Amniotic stem cell (primary cell): ENCODE data around the gene MORN5.

Source experiments
- DNase-seq: peaks from one replicate; lab custom pipeline; 2025; lab: John Stamatoyannopoulos, UW

Gene MORN5

DNA sequence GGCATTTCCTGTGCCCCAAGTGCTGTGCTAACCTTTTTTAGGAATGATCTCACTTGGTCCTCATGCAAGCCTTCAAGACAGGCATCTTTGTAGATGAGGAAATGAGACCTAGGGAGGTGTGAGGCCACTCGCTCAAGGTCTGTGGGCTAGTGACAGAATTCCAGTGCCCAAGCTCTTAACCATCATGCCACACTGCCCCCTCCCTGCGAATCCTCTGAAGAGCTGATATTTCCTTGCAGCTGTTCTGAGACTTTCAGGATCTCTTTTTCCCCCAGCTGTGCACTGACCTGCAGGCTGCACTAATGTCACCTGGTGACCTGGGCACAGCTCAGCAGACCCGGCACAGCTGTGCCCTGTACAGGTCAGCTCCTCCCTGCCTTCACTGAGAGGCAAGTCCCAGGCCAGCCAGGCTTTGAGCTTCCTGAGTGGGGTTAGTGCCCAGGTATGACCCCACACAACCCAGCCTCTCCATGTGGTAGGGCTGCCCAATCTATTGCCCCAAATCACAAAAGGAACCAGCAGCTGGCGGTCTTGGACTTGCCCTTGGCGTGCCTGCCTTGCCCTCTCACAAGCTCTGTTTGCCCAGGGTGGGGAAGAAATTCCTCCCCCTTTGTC lies 32.7 kb downstream of the MORN5 start:
- no peak for DNase-seq

DNA sequence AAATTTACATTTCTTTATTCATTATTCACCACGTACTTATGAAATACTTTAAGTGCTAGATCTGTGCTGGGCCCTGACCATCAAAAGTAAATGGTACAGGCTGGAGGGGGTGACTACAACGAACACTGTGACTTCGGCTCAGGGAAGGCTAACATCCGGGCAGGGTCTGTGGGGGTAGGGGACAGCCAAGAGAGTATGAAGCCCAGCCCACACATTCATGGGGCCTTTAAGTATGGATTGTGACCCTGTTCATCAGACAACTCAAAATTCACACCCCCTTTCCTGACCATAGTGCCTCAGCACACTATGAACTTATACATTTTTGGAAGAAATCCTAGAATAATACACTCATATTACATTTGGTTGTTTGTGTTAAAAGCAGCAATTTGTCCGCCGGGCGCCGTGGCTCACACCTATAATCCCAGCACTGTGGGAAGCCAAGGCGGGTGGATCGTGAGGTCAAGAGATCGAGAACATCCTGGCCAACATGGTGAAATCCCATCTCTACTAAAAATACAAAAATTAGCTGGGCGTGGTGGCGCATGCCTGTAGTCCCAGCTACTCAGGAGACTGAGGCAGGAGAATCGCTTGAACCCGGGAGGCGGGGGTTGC lies 33.3 kb downstream of the MORN5 start:
- no peak for DNase-seq

DNA sequence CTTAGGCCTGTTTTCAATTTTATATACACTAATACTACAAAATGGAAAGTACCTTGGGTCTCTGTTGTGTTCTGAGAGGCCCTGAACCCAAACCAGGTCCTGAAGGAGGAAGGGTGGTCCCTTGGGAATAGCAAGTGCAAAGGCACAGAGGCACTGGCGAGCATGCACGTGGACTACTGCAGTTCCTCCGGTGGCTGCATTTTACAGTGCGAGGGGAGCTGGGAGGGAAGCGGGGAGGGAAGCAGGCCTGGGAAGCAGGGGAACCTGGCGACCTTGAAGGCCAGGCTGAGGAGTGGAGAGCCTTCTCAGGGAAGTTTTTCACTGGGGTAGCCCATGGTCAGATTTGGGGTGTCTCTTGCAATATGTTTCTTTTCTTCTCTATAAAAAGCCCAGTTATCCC lies 33.9 kb downstream of the MORN5 start:
- no peak for DNase-seq

DNA sequence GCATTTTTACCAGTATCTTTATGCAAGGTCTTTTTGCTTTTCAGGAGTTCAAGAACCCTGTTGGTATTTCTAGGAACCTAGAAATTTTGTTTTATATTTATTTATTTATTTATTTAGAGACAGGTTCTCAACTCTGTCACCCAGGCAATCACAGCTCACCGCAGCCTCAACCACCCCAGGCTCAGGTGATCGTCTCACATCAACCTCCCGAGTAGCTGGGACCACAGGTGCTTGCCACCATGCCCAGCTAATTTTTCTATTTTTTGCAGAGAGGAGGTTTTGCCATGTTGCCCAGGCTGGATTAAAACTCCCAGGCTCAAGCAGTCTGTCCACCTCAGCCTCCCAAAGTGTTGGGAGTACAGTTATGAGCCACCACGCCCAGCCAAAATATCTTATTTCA lies 36.2 kb downstream of the MORN5 start:
- no peak for DNase-seq

DNA sequence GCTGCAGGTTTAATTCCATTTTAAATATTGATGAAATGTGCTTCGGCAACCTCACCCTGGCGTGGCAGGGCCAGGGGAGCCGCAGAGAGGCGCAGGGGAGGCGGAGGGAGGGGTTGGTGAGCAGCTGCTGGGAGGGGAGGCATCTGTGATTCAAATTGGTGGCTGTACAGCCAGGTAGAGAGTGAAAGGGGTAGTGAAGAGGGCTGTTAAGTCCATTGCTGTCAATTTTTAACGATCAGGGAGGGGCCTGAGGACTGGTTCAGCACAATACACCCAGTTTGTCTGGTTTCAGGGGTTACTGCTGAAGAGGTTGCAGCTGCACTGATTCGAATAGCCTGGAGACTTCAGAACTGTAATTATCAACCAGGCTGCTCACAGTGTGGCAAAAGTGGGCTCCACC lies 37.7 kb downstream of the MORN5 start:
- DNase-seq = no peak

DNA sequence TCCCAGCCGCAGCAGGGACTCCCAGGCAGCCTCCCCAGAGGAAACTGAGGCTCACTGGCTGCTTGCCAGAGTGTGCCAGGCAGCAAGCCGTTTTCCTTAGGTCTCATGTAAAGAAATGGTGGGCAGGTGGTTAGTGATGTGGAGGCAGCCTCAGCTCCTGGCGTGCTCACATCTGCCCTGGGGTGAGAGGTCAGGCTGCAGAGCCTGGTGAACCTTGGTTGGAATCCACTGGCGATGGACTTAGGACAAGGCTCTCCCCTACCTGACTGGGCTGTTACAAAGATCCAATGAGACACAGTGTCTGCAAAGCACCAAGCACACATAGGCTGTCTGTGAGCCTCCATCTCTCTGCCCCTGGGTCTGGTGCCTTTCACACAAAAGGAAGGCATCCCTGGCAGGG lies 38.2 kb downstream of the MORN5 start:
- no peak for DNase-seq

DNA sequence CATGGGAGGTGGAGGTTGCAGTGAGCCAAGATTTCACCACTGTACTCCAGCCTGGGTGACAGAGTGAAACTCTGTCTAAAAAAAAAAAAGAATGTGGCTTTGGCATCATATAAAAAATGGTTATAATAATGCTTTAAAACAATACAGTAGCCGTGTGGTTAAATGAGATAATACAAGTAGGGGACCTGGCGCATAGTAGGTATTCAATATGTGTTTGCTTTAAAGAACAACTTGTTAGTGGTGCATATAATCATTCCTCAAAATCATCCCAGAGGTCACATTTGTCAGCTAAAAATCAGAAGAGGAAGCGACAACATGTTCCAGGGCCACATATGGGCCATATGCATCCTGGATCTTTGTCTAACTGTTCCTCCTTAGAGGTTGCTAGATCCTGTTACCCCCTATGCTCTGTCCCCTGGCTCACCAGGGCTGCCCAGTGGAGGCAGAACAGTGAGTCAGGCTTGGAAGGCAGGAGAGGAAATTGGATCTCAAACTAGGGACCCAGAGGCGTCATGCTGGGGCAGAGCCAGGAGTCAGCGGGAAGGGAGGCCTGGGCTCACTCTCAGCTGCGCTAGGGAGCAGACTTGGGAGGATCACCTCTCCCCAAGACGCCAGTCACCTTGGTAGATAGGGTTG lies 41.4 kb downstream of the MORN5 start:
- DNase-seq = no peak

DNA sequence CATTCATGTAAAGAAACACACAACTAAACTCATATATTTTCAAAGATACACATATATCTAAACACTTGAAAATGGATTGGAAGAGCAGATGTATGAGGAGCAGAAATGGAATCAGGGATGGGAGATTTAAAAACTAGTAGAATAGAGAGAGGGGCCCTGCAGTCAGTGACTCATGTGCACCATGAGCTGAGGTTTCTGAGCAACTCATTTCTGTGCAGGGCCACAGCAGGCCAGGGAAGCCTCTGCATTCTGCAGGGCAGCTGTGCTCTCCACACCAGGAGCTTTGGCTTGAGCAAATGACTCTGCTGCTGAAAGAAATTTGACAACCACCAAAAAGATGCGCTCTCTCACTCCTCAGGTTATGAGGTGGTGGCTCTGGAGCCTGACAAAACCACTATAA lies 41.9 kb downstream of the MORN5 start:
- no peak for DNase-seq

DNA sequence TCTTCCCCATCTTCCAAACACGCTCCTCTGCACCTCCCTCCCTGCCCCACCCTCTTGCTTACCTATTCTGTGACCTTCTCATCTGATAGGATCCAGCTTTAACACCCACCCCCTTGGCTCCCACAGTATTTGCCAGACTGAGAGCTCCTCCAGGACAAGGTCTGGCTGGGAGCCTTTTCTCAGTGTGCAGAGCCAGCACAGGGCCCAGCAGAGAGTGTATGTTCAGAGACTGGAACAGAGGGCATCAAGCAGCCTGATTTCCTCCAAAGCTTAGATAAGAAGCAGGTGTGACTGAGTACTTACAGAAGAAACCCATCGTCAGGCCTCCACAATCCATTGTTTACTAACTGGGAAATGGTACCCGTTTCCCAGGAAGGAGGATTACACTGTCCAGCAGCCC lies 42.4 kb downstream of the MORN5 start:
- DNase-seq = no peak

DNA sequence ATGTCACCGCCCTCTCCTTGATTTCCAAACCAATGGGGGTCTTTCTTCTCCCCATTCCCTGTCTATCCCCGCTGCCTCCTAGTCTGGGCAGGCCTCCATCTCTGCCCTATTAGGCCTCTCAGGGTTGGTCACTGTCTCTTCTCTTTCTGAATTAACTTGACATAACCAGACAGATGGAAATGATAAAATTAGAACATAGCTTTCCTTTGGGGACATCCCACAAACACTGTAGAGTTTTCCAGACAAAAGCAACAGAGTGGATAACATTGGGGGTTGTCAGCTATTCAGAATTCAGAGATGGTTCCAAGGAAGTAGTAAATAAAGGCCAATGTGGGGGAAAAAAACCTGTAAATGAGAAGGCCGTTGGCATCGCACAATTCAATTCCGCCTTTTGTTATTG lies 44.3 kb downstream of the MORN5 start:
- DNase-seq = no peak

DNA sequence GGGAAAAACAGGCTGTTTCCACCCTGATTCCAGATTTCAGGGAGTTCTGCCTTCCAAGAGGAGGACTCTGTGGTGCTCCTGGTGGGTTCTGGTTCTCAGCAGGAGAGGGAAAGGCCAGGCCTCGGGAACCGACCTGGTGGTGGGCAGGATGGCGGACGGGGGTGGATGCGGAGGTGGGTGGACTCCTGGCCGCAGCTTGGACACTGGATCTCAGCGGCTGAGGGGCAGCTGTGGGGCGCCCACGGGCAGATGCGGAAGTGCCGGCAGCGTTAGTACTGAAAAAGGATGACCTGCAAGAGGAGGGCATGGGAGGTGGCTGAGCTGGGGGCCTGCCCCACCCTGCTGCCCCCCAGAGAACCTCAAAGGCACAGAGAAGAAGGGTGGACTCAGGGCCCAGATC lies 44.8 kb downstream of the MORN5 start:
- no peak for DNase-seq

DNA sequence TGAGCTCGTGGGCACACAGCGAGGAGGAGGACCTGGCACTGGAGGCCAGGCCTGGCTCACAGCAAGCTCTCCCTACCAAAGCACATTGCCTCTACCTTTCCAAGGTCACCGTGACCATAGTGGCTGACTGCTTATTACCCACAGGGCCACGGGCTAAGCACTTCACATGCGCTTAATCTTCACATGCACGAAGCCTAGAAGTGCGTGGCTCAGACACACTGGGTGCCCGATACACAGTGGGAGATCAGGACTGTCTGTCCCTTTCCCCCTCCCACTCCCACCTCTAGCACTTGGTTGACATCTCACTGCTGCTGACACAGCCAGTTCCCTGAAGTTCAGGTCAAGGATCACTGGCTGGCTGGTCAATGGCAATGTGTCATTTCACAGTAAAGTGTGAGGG lies 45.5 kb downstream of the MORN5 start:
- DNase-seq = no peak

DNA sequence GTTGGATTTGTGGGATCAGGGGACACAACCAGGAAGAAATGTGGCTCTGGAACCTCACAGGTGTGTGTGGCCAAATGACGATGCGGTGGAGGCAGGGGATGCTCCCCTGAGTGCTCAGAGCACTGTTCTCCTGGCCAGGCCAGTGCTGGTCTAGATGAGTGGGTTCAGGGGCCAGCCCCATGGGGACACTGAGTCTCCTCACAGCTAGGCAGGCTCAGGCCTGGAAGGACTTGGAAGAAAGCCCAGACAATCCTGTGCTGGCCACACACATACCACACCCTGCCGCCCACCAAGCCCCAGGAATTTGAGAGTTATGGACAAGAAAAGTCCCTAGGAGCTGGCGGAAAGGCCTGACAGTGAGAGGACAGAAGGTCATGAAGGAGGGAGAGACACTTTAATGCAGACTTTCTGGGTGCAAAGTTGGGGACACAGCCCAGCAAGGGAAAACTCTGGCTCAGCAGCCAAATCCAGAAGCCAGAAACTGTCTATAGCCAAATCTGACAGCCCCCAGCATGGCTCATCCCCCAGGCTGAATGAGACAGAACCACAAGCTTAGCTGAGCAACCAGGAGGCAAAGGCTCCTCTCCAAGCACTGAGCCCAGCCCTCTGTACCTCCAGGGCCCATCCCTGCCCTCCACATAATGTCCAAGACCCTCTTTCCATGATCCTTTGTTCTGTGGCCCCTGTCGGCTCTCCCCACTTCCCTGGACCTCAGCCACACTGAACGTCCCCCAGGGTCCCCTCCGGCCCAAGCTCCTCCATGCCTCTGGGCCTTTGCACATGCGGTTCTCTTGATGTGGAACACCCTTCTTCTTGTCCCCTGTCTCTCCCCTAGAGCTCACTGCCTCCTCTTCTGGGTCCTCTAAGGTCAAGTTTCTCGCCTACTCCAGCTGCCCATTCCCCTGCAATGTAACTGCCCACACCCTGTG lies 46.7 kb downstream of the MORN5 start:
- DNase-seq = peak; percentile 14

DNA sequence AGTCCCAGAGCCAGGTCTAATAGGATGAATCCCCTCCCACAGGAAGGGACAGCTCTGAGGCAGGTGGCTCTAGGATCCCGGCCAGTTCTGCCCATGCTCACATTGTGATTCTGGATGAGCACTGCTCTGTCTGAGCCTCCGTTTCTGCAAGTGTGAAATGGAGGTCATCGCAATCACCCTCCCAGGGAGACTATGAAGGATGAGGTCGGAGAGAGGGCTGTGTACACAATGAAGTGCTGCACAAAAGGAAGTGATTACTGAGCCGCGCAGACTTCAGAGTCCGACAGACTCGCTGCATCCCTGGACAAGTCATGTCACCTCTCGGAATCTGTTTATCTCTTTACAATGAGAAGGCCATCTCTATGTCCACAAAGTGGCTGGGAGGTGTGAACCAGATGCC lies 47.4 kb downstream of the MORN5 start:
- DNase-seq = no peak

DNA sequence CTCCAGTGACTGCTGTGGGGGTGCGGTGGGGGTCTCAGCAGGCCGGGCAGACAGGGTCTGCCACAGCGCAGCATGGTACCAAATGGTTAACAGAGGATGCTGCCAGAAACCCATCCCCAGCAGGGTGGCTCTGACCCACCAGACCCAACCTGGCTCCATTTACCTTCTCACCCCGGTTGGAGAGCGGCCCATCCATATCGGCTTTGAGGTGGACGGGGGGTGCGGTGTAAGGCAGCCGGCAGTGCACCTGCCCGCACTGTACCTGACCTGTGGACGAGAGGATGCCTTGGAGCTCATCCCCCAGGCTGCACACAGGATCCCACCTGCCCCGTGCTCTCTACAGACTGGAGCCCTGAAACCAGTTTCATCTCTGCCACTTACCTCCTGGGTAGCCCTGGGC lies 49.7 kb downstream of the MORN5 start:
- no peak for DNase-seq

DNA sequence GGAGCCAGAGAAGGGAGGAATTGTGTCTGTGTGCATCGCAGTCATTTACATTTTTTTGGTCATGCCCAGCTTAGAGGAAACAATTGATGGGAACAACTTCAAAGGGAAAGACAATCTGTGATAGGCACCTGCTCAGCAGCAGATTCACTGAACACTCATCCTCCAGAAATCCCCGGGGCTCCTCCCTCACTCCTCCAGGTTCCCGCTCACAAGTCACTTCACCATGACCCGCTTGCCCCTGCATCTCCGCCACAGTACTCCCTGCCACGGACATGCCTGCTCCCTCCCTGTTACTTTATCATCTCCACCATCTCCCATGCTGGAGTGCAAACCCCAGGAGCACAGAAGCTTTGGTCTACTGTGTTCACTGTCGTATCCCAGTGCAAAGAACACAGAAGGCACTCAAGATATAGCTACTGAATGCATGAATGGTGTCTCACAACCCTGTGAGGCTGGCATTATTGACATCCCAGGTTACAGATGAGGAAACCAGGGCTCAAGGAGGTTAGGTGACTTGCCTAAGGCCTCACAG lies 52.8 kb downstream of the MORN5 start:
- DNase-seq = no peak

DNA sequence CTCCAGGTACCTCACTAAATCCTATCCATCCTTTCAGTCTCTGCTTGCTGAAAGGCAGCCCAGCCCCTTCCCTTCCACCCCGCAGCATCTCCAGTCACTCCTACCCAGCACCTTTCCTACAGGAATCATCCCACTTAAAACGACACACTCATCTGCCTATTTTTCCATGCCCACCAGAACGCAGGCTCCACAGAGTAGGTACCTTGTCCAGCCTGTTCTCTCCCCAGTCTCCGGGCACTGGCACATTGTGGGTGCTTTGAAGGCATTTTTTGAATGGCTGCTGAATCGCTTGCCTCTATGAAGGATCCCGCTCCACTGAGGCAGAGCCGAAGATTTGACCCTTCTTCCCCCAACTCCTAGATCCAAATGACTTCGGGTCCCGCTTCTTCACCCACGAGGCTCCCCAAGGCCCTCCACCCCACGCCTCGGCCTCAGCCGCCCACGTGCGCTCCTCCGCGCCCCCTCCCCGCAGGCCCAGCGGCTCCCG lies 53.4 kb downstream of the MORN5 start:
- DNase-seq = no peak

DNA sequence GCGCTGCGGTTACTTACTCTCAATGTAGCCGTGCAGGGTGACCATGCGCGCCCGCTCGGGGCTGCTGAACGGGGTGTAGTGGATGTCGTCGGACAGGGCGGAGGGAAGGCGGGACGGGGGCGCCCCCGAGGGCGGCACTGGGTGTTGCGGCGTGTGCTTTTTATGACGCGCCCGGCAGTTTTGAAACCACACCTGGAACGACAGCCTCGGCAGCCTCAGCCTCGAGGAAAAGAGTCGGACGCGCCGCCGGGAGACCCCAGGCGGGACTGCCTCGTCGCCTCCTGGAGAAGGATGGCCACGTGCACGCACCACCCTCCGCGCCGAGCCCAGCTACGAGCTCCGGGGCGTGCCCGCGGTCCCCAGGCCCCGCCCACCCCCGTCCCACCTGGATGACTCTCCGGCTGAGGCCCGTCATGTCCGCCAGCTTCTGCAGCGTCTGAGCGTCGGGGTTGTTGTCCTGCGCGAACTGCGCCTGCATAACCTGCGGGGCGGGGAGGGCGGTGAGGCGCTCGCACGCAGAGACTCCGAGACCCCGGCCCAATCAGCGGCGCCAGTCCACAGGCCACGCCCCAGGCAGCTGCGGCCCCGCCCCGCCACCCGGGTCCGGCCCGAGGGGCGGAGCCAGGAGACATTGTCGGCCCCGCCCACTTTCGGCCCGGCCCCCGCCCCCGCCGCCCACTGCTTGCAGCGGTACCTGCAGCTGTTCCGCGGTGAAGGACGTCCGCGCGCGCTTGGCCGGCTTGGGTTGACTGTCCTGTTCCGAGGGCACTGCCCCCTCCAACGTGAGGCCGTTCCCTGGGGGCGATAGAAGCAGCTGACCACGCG lies 54.1 kb downstream of the MORN5 start:
- no peak for DNase-seq

DNA sequence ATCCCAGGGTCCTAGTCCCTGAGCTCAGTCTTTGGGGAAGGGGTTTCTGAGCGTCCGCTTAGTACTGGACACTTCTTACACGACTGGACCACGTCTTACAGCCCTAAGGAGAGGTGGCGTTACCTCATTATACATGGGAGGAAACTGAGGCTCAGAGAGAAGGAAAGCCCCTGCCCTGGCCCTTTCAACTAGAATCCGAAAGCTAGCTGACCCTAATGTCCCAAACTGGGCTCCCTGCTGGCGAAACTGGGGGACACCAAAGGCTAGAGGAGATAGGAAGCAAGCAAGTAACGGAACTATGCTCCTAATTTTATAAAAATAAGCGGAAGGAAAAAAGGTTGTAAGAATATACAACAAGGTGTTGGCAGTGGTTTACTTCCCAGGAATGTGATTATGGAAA lies 54.8 kb downstream of the MORN5 start:
- DNase-seq = no peak

DNA sequence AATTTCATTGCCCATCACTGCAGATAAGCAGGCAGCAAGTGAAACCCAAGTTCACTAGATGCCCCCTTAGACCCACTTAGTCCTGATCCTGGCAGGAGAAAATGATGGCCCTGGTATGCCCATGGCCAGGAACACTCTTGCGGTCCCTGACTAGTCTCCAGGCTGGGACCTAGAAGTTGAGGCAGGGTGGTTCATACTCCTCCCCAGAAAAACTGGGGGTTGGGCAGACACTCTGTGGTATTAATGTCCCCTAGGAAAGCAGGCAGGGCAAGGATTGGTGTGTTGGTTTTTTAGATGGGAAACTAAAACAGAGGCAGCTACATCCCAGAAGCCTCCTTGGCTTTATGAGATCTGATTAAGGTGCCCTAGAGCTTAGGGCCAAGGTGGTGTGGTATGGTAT lies 56.0 kb downstream of the MORN5 start:
- no peak for DNase-seq

DNA sequence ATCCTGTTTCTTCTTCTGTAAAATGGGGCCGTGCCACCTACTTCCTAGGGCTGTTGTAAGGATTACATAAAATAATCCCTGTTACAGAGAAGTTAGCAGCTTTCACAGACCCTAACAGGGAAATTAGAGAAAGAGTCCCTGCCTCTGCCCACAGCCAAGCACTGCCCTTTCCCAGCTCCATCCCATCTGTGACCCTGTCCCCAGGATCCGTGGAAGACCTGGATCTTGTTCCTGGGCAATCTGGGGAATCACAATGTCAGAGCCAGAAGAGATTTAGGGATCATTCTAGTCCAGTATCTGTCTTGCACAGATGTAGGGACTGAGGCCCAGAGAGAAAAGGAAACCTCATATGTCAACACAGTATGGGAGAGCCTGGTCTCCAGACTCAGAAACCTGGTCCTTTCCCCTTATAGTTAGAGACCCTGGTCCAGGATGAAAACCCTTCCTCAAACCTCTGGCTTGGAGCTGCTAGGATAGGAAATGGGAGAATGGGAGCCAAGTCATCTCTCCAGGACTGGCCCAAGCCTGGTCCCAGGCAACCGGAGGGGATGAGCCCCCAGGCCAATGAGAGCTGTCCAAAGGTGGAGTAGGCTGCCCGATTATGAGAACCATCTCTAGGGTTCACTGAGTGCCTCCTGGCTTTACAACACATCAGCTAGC lies 56.6 kb downstream of the MORN5 start:
- no peak for DNase-seq
